ENCODE results near the gene IQCE. TPM values are rescaled to one million over a fixed set of nuclear protein-coding genes. Genes with fewer than 3 reads are reported as not detected.

IQCE gene
- total RNA-seq, 2 experiments from 2014 or later, result 7.2 to 8.4 TPM

- Mint-ChIP-seq H3K27me3 (no peaks in the 10 kb centered on the region), H3K36me3 (ENCODE audit: low read depth) (no peaks in the 10 kb centered on the region), H3K4me3 (no peak overlapping the region), H3K4me1 (peaks cover 15% of the 10 kb centered on the region), H3K9me3 (ENCODE audit: low read depth) (no peaks in the 10 kb centered on the region), H3K27ac (no peak overlapping the region)
- POLR2A ChIA-PET, result no interaction called here
- DNase-seq (no peak), ATAC-seq (no peak)
- intact Hi-C loops (cut with DNase I, micrococcal nuclease), result no loop called here
- CTCF ChIA-PET, result interaction anchor here (0.7 kb wide), 1 partner anchor 405 kb away, joined by 3 read pairs; no protein-coding TSS in a partner anchor
Measured at GRCh38 chr7:2643386-2644219, 84.8 kb downstream of the IQCE start.

- POLR2A ChIA-PET, result no interaction called here
- intact Hi-C loops (cut with DNase I, micrococcal nuclease), result no loop called here
Measured at GRCh38 chr7:2644220-2644561, 85.4 kb downstream of the IQCE start.

GRCh38 chr7:2644562-2645273, 85.9 kb downstream of the IQCE start:
- peak overlapping the region; percentile 21 for H3K4me3 Mint-ChIP-seq

More at GRCh38 chr7:2644220-2644561, 85.4 kb downstream of the IQCE start:
- no peak overlapping the region for H3K27ac Mint-ChIP-seq
- no peaks in the 10 kb centered on the region for H3K9me3 Mint-ChIP-seq (ENCODE audit: low read depth)
- no peaks in the 10 kb centered on the region for H3K36me3 Mint-ChIP-seq (ENCODE audit: low read depth)
- no peak for ATAC-seq
- peaks cover 15% of the 10 kb centered on the region for H3K4me1 Mint-ChIP-seq
- DNase-seq, result no peak
- H3K27me3 Mint-ChIP-seq, result no peaks in the 10 kb centered on the region
- H3K4me3 Mint-ChIP-seq, result no peak overlapping the region
- CTCF ChIA-PET, result interaction anchor here (0.6 to 1.9 kb wide), 4 partner anchors 10 to 531 kb away, joined by 3 to 5 read pairs (median 3); no protein-coding TSS in a partner anchor

GRCh38 chr7:2645274-2645868, 86.6 kb downstream of the IQCE start:
- DNase-seq (peak; percentile 52), ATAC-seq (peak; percentile 45)
- H3K27me3 Mint-ChIP-seq, result no peaks in the 10 kb centered on the region
- H3K27ac Mint-ChIP-seq, result peak overlapping the region; percentile 58
- peaks cover 15% of the 10 kb centered on the region for H3K4me1 Mint-ChIP-seq
- CTCF ChIA-PET, result interaction anchor here (0.6 to 1.9 kb wide), 7 partner anchors 9 to 1459 kb away, joined by 3 to 5 read pairs (median 3); no protein-coding TSS in a partner anchor
- POLR2A ChIA-PET, result no interaction called here
- H3K36me3 Mint-ChIP-seq (ENCODE audit: low read depth), result no peaks in the 10 kb centered on the region
- H3K9me3 Mint-ChIP-seq (ENCODE audit: low read depth), result no peaks in the 10 kb centered on the region
- intact Hi-C loops (cut with DNase I, micrococcal nuclease), result no loop called here
- no peak overlapping the region for H3K4me3 Mint-ChIP-seq

More at GRCh38 chr7:2644562-2645273, 85.9 kb downstream of the IQCE start:
- Mint-ChIP-seq H3K27me3 (no peaks in the 10 kb centered on the region), H3K9me3 (ENCODE audit: low read depth) (no peaks in the 10 kb centered on the region), H3K36me3 (ENCODE audit: low read depth) (no peaks in the 10 kb centered on the region), H3K4me1 (peaks cover 15% of the 10 kb centered on the region), H3K27ac (peak overlapping the region; percentile 58)
- DNase-seq (no peak), ATAC-seq (peak; percentile 63)
- ChIA-PET POLR2A (no interaction called here), CTCF (interaction anchor here (0.6 to 1.9 kb wide), 5 partner anchors 10 to 531 kb away, joined by 3 to 5 read pairs (median 3); no protein-coding TSS in a partner anchor)
- intact Hi-C loops (cut with DNase I, micrococcal nuclease), result no loop called here

GRCh38 chr7:2646336-2646679, 87.5 kb downstream of the IQCE start:
- Mint-ChIP-seq H3K9me3 (ENCODE audit: low read depth) (no peaks in the 10 kb centered on the region), H3K36me3 (ENCODE audit: low read depth) (no peaks in the 10 kb centered on the region), H3K27ac (no peak overlapping the region), H3K4me1 (peaks cover 15% of the 10 kb centered on the region), H3K27me3 (no peaks in the 10 kb centered on the region), H3K4me3 (no peak overlapping the region)
- CTCF ChIA-PET, result interaction anchor here (0.6 kb wide), 1 partner anchor 705 kb away, joined by 3 read pairs; no protein-coding TSS in a partner anchor
- POLR2A ChIA-PET, result no interaction called here
- ATAC-seq (no peak), DNase-seq (no peak)
- intact Hi-C loops (cut with DNase I, micrococcal nuclease), result no loop called here

- CTCF ChIA-PET, result no interaction called here
- Mint-ChIP-seq H3K36me3 (ENCODE audit: low read depth) (no peaks in the 10 kb centered on the region), H3K4me3 (no peak overlapping the region), H3K27me3 (no peaks in the 10 kb centered on the region), H3K9me3 (ENCODE audit: low read depth) (no peaks in the 10 kb centered on the region), H3K4me1 (peaks cover 15% of the 10 kb centered on the region), H3K27ac (no peak overlapping the region)
- POLR2A ChIA-PET, result no interaction called here
- intact Hi-C loops (cut with DNase I, micrococcal nuclease), result no loop called here
- DNase-seq (peak; percentile 24), ATAC-seq (no peak)
Measured at GRCh38 chr7:2646680-2647571, 88.1 kb downstream of the IQCE start.

- no peak for DNase-seq
- Mint-ChIP-seq H3K27ac (no peak overlapping the region), H3K4me1 (peaks cover 15% of the 10 kb centered on the region), H3K27me3 (no peaks in the 10 kb centered on the region), H3K9me3 (ENCODE audit: low read depth) (no peaks in the 10 kb centered on the region), H3K4me3 (no peak overlapping the region), H3K36me3 (ENCODE audit: low read depth) (no peaks in the 10 kb centered on the region)
- ATAC-seq, result no peak
- intact Hi-C loops (cut with DNase I, micrococcal nuclease), result no loop called here
- POLR2A ChIA-PET, result no interaction called here
- CTCF ChIA-PET, result no interaction called here
Measured at GRCh38 chr7:2647594-2648172, 88.9 kb downstream of the IQCE start.

- H3K27me3 Mint-ChIP-seq, result no peaks in the 10 kb centered on the region
Measured at GRCh38 chr7:2649139-2649838, 90.5 kb downstream of the IQCE start.

GRCh38 chr7:2649991-2650390, 91.2 kb downstream of the IQCE start:
- no peaks in the 10 kb centered on the region for H3K27me3 Mint-ChIP-seq
- CTCF ChIA-PET, result interaction anchor here (0.6 to 1.2 kb wide), 3 partner anchors 19 to 247 kb away, joined by 3 to 4 read pairs (median 3); partner anchors contain the start of gene CHST12
- H3K36me3 Mint-ChIP-seq (ENCODE audit: low read depth), result no peaks in the 10 kb centered on the region
- DNase-seq (no peak), ATAC-seq (no peak)
- intact Hi-C loops (cut with DNase I, micrococcal nuclease), result no loop called here
- H3K27ac Mint-ChIP-seq, result no peak overlapping the region
- peaks cover 8% of the 10 kb centered on the region for H3K4me1 Mint-ChIP-seq
- H3K9me3 Mint-ChIP-seq (ENCODE audit: low read depth), result no peaks in the 10 kb centered on the region
- no peak overlapping the region for H3K4me3 Mint-ChIP-seq
- POLR2A ChIA-PET, result no interaction called here

More at GRCh38 chr7:2649139-2649838, 90.5 kb downstream of the IQCE start:
- H3K27ac Mint-ChIP-seq, result no peak overlapping the region
- DNase-seq, result no peak
- no peak for ATAC-seq
- peaks cover 15% of the 10 kb centered on the region for H3K4me1 Mint-ChIP-seq
- H3K9me3 Mint-ChIP-seq (ENCODE audit: low read depth), result no peaks in the 10 kb centered on the region
- ChIA-PET POLR2A (no interaction called here), CTCF (interaction anchor here (1.2 kb wide), 1 partner anchor 197 kb away, joined by 3 read pairs; no protein-coding TSS in a partner anchor)
- H3K36me3 Mint-ChIP-seq (ENCODE audit: low read depth), result no peaks in the 10 kb centered on the region
- H3K4me3 Mint-ChIP-seq, result no peak overlapping the region
- intact Hi-C loops (cut with DNase I, micrococcal nuclease), result no loop called here

GRCh38 chr7:2650451-2650850, 91.7 kb downstream of the IQCE start:
- Mint-ChIP-seq H3K4me1 (peaks cover 3% of the 10 kb centered on the region), H3K36me3 (ENCODE audit: low read depth) (no peaks in the 10 kb centered on the region), H3K27ac (no peak overlapping the region), H3K27me3 (no peaks in the 10 kb centered on the region), H3K9me3 (ENCODE audit: low read depth) (no peaks in the 10 kb centered on the region), H3K4me3 (no peak overlapping the region)
- ChIA-PET CTCF (interaction anchor here (0.6 to 1.0 kb wide), 2 partner anchors 19 to 247 kb away, joined by 3 to 4 read pairs; partner anchors contain the start of gene CHST12), POLR2A (no interaction called here)
- intact Hi-C loops (cut with DNase I, micrococcal nuclease), result no loop called here
- DNase-seq (no peak), ATAC-seq (no peak)
